PFSK-1 (cell line): ENCODE measurements around the gene SNHG17.

Experiments
- FOXP2 ChIP-seq: optimal IDR thresholded peaks from 2 replicates; pipeline ENCODE3; 2011; ENCODE audit warnings: borderline replicate concordance, control low read depth, inconsistent platforms; ENCODE audit not compliant: insufficient read depth; ENCODE audit errors: extremely low read length, extremely low read depth
- POLR2AphosphoS5 ChIP-seq: IDR thresholded peaks from 2 replicates; pipeline ENCODE4 v1.6.1; 2012; ENCODE audit warnings: low read depth, mild to moderate bottlenecking, control low read depth, low read length, moderate library complexity
- SIN3A ChIP-seq: IDR thresholded peaks from 2 replicates; pipeline ENCODE4 v1.6.1; 2012; ENCODE audit warnings: mild to moderate bottlenecking, low read length, moderate library complexity, borderline replicate concordance; ENCODE audit not compliant: insufficient read depth
- TAF1 ChIP-seq: IDR thresholded peaks from 2 replicates; pipeline ENCODE4 v1.6.1; 2012; ENCODE audit warnings: low read length, control low read depth, borderline replicate concordance; ENCODE audit not compliant: insufficient read depth
- TF ChIP-seq, protein P1 (sequence below), 2 experiments: IDR thresholded peaks; 2 replicates each; pipeline versions ENCODE4 v1.6.1 to v1.8.0; 2011 to 2012; ENCODE audit warnings: low read depth in 2 of 2, low read length in 2 of 2, control low read depth in 1 of 2, inconsistent platforms in 1 of 2, mild to moderate bottlenecking in 1 of 2, moderate library complexity in 1 of 2; ENCODE audit not compliant: insufficient read depth in 1 of 2

The SNHG17 gene

DNA sequence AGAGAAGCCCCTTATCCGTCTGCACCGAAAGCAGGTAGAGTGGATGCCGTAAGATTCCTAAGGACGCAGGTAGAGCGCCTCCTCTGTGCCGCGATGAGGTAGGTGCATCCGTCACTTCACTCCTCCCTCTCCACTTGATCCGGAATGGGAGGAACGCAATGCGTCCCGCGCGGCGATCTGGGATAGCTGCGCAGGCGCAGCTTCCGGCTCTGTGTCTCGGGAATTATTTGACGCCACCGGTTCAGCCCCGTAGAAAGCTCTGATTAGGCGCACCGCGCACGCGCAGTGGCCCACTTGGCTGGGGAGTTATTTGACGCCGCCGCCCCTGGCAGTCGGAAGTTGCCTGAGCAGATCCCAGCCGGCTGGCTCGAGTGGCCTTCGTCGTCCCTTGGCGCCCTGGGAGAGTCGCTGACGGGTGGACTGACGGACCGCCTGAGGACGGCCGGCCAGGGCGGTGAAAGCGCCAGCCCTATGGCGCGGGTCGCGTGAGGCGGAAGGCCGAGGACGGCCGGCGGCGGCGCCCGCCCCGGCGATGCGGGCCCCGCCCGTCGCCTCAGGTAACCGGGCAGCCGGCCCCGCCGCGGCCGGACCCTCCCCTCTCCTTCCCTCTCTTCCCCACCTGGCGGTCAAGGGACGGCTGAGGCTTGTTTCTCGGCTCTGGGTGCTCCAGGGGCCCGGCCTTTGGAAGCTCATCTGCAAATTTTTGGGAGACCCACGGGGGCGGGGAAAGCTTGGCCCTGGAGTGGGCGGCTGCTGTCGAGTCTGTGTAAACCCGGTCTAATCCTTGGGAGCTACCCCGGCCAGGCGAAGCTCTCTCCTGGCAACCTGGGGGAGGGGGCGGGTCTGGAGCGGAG is 37.6 kb upstream of the SNHG17 start, which contains the start of gene RALGAPB:
RALGAPB (plus strand) TSS at position 331 of the 854 bp plus-strand sequence. CDS start 15,590 bp downstream, outside the sequence.
- peak; percentile 80 for TF ChIP-seq POLR2AphosphoS5
- TF ChIP-seq FOXP2 = no peak
- TF ChIP-seq, protein P1, sequence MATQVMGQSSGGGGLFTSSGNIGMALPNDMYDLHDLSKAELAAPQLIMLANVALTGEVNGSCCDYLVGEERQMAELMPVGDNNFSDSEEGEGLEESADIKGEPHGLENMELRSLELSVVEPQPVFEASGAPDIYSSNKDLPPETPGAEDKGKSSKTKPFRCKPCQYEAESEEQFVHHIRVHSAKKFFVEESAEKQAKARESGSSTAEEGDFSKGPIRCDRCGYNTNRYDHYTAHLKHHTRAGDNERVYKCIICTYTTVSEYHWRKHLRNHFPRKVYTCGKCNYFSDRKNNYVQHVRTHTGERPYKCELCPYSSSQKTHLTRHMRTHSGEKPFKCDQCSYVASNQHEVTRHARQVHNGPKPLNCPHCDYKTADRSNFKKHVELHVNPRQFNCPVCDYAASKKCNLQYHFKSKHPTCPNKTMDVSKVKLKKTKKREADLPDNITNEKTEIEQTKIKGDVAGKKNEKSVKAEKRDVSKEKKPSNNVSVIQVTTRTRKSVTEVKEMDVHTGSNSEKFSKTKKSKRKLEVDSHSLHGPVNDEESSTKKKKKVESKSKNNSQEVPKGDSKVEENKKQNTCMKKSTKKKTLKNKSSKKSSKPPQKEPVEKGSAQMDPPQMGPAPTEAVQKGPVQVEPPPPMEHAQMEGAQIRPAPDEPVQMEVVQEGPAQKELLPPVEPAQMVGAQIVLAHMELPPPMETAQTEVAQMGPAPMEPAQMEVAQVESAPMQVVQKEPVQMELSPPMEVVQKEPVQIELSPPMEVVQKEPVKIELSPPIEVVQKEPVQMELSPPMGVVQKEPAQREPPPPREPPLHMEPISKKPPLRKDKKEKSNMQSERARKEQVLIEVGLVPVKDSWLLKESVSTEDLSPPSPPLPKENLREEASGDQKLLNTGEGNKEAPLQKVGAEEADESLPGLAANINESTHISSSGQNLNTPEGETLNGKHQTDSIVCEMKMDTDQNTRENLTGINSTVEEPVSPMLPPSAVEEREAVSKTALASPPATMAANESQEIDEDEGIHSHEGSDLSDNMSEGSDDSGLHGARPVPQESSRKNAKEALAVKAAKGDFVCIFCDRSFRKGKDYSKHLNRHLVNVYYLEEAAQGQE (IDR thresholded peaks at IDR 0.05; ENCODE audit: insufficient read depth in 1 of 2, low read depth in 2 of 2, low read length in 2 of 2) = no peak
- no peak for TF ChIP-seq SIN3A
- TF ChIP-seq TAF1 = peak; percentile 22; the same call in 1 of the 2 replicates

DNA sequence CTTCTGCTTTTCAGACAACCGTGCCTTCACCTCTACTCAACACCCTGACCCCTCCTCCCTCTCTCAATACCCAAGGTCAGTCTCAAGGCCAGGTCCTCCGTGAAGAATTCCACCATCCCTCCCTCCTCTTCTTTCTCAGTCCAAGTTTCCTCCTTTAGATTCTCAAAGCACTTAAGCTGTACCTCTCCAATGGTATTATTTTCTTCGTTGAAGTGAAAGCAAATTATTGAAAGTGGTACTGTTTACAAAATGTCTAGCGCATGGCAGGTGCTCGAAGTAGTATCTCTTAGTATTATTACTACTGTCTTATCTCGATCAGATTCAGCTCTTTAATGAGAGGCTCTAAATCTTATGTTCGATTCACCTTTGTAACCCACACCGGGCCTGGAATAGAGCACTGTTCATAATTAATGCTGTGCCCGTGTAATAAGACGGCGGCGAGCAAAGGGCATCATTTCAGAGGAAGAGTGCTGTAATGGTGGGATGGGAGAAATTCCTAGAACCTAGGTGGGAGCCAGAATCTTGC is 36.9 kb upstream of the SNHG17 start:
- TF ChIP-seq, protein P1 (IDR thresholded peaks at IDR 0.05; ENCODE audit: insufficient read depth in 1 of 2, low read depth in 2 of 2, low read length in 2 of 2) = no peak
- TF ChIP-seq TAF1 = peak; percentile 4; the same call in 1 of the 2 replicates

DNA sequence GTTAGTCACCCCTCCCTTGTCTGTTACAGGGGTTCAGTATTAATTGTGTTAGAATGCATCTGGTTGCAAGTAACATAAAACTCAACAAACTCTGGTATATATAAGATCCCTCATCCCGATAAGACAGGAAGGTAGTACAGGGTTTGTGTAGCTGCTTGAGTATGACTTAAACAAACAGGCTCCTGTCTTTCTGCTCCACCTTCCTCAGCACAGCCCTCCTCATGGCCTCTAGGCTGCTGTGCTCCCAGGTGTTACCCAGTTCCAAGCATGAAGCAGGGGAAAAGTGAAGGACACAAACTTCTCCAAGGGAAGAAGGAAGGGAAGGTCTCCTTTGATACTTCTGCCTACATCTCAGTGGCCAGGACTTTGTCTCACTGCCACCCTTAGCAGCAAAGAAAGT is 36.1 kb upstream of the SNHG17 start:
- TF ChIP-seq POLR2AphosphoS5 = no peak
- no peak for TF ChIP-seq FOXP2

DNA sequence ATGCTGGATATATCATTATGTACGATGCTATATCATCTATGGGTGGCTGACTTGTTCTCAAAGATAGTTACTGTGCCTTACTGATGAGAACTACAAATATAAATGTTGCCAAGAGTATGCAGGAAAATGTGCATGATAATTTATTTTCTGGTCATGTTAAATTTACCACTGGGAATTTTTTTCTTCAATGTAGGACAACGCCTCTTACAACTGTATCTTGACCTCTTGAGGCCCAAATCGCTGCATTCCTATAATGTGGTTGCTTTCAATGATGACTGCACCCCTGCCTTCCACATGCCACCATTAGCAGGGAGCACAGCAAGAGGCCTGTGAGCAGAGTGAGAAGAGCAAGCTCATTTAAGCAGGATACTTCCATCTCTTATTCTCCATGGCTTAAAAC is 31.9 kb upstream of the SNHG17 start:
- no peak for TF ChIP-seq POLR2AphosphoS5
- TF ChIP-seq, protein P1 (IDR thresholded peaks at IDR 0.05; ENCODE audit: insufficient read depth in 1 of 2, low read depth in 2 of 2, low read length in 2 of 2) = no peak

DNA sequence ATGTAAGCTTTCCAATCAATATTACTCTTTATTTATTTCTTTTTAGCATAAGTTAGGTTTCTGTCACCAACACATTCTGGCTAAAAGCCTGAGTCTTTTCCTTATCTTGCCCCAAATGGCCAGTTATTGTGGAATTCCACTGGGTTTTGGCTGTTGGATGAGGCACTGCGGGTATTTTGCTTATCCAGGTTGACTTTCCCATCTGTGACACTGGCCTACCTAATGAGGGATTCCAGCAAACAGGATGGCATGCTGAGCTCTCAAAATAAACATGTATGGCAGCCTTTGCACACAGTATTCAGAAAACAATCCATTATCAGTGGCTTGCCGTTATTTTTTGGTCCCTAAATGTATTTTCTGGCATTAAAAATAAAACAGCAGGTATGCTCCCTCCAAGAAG is 31.0 kb upstream of the SNHG17 start:
- TF ChIP-seq FOXP2 (no peak), POLR2AphosphoS5 (no peak), SIN3A (no peak), TAF1 (no peak)
- TF ChIP-seq, protein P1 (IDR thresholded peaks at IDR 0.05; ENCODE audit: insufficient read depth in 1 of 2, low read depth in 2 of 2, low read length in 2 of 2) = no peak
